HG02642 (cell line): ENCODE results near the gene SOCS2.
"Not testable (repeated sequence)": the region's sequence is repeated elsewhere in the genome, so short reads cannot be mapped to it uniquely, and the experiment has no call there.

Experiments
- ATAC-seq: cut with Tn5 transposase; IDR thresholded peaks from one replicate; pipeline ENCODE4 v1.9.1; 2021; ENCODE audit warnings: mild to moderate bottlenecking; ENCODE audit not compliant: unreplicated experiment, poor library complexity

The SOCS2 gene

DNA sequence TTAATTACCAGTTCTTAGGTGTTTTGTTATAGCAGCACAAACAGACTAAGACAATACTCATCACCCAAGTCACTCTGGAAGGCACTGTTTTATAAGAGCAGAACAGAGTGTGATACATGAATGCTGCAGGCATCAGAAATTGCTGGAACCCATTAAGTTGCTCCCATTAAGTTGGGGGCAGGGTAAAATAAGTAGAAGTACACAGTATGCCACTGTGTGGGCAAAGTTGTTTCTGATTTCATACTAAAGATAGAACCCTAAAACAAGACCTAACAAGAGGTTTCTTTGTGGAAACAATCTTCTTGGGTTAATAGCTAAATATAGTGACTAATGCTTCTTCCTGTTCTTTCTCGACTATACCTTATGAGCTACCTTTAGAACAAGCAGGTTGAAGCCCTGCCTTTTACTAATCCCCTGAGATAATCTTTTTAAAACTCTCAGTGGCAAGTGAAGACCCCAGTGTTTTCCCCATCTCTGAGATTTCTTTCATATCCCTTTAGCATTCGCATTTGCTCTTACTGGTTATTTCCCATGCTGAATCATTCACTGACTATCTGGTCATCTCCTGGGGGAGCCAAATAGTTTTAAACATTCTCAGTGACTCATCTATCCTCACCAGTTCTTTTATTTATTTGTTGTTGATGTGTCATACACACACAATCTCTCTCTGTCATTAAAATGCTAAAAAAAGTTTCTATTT lies 52.3 kb downstream of the SOCS2 start:
- peak; percentile 74 for ATAC-seq

GRCh38 chr12:93625295-93625645 lies 52.8 kb downstream of the SOCS2 start:
- ATAC-seq, result not testable (repeated sequence)

DNA sequence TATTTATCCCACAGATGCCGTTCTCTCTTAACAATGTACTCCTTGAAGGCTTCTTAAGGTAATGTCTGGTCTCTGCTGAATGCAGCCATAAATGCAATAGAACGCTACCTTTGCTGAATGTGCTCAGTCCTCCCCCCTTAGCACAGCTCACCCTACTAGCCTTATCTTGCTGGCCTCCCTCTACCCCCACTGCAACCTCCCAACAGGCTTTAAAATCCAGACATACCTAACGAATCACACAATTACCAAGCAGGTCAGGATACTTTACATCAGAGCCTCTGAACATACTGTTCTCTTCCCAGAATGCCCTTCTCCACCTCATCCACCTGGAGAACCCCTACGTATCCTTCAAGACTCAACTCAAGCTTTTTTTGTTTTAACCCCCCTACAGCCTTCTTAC lies 53.7 kb downstream of the SOCS2 start:
- ATAC-seq, result no peak
